ENCODE measurements around the gene MEI1. TPM values are rescaled to one million over a fixed set of nuclear protein-coding genes. Genes with fewer than 3 reads are reported as not detected.
A peak's percentile ranks its signal among the peaks of the same experiment; 100 is the strongest.

MEI1 gene
- total RNA-seq, 1 experiment from 2014 or later = not detected

DNA sequence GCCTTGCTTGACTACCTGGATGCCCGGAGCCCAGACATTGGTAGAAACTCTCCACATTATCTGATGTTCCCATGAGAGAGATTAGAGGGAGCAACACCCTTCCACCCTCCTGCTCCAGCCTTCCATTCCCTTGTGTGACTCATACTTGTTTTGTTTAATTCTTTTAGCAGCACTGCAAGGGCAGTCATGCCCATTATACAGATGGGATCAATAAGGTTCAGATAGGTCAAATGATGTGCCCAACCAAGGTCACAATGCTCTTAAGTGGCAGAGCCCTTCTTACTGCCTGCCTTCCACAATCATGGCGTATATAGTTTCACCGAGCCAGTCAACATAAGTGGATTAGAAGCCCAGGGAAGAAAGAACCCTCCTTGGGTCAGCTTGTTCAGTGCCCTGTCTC is 94.6 kb downstream of the MEI1 start:
- Histone ChIP-seq H3K4me1 (no peaks in the 10 kb centered on the region), H3K36me3 (ENCODE audit: control insufficient read depth, insufficient read depth, low read length) (no peaks in the 10 kb centered on the region), H3K27me3 (replicated peaks; ENCODE audit: control insufficient read depth, insufficient read depth, low read length) (no peaks in the 10 kb centered on the region), H3K4me3 (ENCODE audit: low read depth, low read length) (no peak overlapping the region), H3K9me3 (no peaks in the 10 kb centered on the region)
- TF ChIP-seq, protein P1, sequence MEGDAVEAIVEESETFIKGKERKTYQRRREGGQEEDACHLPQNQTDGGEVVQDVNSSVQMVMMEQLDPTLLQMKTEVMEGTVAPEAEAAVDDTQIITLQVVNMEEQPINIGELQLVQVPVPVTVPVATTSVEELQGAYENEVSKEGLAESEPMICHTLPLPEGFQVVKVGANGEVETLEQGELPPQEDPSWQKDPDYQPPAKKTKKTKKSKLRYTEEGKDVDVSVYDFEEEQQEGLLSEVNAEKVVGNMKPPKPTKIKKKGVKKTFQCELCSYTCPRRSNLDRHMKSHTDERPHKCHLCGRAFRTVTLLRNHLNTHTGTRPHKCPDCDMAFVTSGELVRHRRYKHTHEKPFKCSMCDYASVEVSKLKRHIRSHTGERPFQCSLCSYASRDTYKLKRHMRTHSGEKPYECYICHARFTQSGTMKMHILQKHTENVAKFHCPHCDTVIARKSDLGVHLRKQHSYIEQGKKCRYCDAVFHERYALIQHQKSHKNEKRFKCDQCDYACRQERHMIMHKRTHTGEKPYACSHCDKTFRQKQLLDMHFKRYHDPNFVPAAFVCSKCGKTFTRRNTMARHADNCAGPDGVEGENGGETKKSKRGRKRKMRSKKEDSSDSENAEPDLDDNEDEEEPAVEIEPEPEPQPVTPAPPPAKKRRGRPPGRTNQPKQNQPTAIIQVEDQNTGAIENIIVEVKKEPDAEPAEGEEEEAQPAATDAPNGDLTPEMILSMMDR (IDR thresholded peaks at IDR 0.05; ENCODE audit: insufficient read depth in 1 of 2, low read depth in 1 of 2, low read length in 1 of 2, severe bottlenecking in 1 of 2, unreplicated experiment in 1 of 2) = no peak
- Mint-ChIP-seq H3K36me3 (ENCODE audit: insufficient read depth, unreplicated experiment) (no peaks in the 10 kb centered on the region), H3K27ac (ENCODE audit: unreplicated experiment) (no peak overlapping the region), H3K9me3 (ENCODE audit: unreplicated experiment) (no peaks in the 10 kb centered on the region), H3K27me3 (ENCODE audit: insufficient read depth, unreplicated experiment) (no peaks in the 10 kb centered on the region), H3K4me1 (ENCODE audit: low read depth, unreplicated experiment) (no peaks in the 10 kb centered on the region), H3K4me3 (ENCODE audit: unreplicated experiment) (no peak overlapping the region)
- no TSS peak for BruUV-seq (replicated peaks)
- intact Hi-C loops (cut with micrococcal nuclease; ENCODE audit: unreplicated experiment) = no loop called here
- ChIA-PET CTCF (no interaction called here), POLR2A (no interaction called here)
- DNase-seq = no peak

DNA sequence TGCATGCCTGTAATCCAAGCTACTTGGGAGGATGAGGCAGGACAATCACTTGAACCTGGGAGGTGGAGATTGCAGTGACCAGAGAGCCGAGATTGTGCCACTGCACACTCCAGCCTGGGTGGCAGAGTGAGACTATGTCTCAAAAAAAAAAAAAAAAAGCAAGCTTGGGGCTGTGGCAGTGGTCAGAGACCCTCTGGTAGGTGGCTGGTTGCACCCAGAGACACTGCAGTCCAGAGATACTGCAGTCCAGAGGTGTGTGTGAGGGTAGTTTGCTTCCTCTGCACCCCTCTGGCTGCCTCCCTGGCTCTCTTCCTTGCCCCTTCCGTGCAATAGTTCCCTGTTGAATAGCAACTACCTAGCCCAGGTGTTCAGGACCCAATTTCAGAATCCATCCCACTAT is 99.4 kb downstream of the MEI1 start:
- no TSS peak for BruUV-seq (replicated peaks)
- H3K9me3 ChIP-seq = no peaks in the 10 kb centered on the region
- H3K36me3 ChIP-seq (ENCODE audit: control insufficient read depth, insufficient read depth, low read length) = no peaks in the 10 kb centered on the region
- TF ChIP-seq, protein P1 (IDR thresholded peaks at IDR 0.05; ENCODE audit: insufficient read depth in 1 of 2, low read depth in 1 of 2, low read length in 1 of 2, severe bottlenecking in 1 of 2, unreplicated experiment in 1 of 2) = no peak
- Mint-ChIP-seq H3K36me3 (ENCODE audit: insufficient read depth, unreplicated experiment) (peaks cover 9% of the 10 kb centered on the region), H3K4me1 (ENCODE audit: low read depth, unreplicated experiment) (peaks cover 7% of the 10 kb centered on the region), H3K4me3 (ENCODE audit: unreplicated experiment) (peak overlapping the region; percentile 89), H3K27me3 (ENCODE audit: insufficient read depth, unreplicated experiment) (no peaks in the 10 kb centered on the region), H3K9me3 (ENCODE audit: unreplicated experiment) (no peaks in the 10 kb centered on the region), H3K27ac (ENCODE audit: unreplicated experiment) (no peak overlapping the region)
- ChIA-PET CTCF (interaction anchor here (3.4 to 4.1 kb wide), 2 partner anchors 52 to 101 kb away, joined by 56 to 71 read pairs; no protein-coding TSS in a partner anchor), POLR2A (interaction anchor here (0.9 to 1.3 kb wide), 2 partner anchors 46 to 52 kb away, joined by 4 read pairs; no protein-coding TSS in a partner anchor)
- no peak for DNase-seq
- H3K4me3 ChIP-seq (ENCODE audit: low read depth, low read length) = no peak overlapping the region
- H3K4me1 ChIP-seq = peaks cover 6% of the 10 kb centered on the region; the same call in 1 of the 2 replicates
- no peaks in the 10 kb centered on the region for H3K27me3 ChIP-seq (replicated peaks; ENCODE audit: control insufficient read depth, insufficient read depth, low read length)
- intact Hi-C loops (cut with micrococcal nuclease; ENCODE audit: unreplicated experiment) = no loop called here

DNA sequence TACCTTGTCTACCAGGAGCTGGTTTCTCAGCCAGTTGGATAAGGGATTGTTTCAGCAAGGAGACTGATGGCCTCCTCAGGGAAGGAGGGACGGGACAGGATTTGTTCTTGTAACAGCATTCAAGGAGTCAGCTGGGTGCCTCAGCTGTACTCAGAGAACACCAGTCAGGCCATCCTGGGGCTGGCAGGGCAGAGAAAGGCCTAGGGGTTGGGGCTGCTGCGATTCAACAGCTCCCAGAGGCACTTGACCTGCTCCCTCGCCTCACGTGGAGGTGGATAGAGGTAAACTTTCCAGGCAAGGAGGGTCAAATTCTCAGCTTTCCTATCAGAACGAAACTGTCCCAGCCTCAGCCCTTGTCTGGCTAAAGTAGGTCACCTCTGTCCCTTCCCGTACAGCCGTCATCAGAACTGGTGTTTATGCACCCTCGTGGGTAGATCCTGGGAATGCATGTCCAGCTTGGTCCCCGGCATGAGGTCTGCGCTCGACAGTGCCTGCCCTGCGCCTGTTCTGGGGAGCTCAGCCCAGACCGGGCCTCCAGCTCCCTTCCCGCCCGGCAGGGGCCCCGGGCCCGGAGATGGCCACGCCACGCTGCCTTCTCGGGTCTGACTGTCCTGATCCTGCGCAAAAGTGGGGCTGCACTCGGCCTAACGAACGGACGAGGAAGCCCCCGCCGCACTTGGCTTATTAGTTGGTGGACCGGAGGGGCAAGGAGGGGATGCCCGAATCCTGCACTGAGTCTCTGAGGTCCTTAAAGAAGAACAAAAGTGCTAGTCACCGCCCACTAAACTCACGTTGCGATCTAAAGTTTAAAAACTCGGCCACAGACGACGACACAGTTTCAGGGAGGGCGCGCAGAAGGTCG is 100.4 kb downstream of the MEI1 start:
- no peaks in the 10 kb centered on the region for H3K9me3 ChIP-seq
- BruUV-seq (replicated peaks) = TSS peak; percentile 75
- H3K4me1 Mint-ChIP-seq (ENCODE audit: low read depth, unreplicated experiment) = peaks cover 7% of the 10 kb centered on the region
- ChIA-PET POLR2A (interaction anchor here (0.6 to 2.3 kb wide), 18 partner anchors 27 to 380 kb away, joined by 3 to 27 read pairs (median 4); partner anchors contain the start of genes ACO2, CENPM, PHF5A and PMM1), CTCF (interaction anchor here (0.6 to 4.1 kb wide), 10 partner anchors 20 to 291 kb away, joined by 3 to 71 read pairs (median 4); partner anchors contain the start of gene CENPM)
- H3K27ac Mint-ChIP-seq (ENCODE audit: unreplicated experiment) = peak overlapping the region; percentile 91
- peak overlapping the region; percentile 82 for H3K4me3 ChIP-seq (ENCODE audit: low read depth, low read length)
- no peaks in the 10 kb centered on the region for H3K27me3 Mint-ChIP-seq (ENCODE audit: insufficient read depth, unreplicated experiment)
- peaks cover 9% of the 10 kb centered on the region for H3K36me3 Mint-ChIP-seq (ENCODE audit: insufficient read depth, unreplicated experiment)
- H3K4me1 ChIP-seq = peaks cover 6% of the 10 kb centered on the region; the same call in 1 of the 2 replicates
- no peaks in the 10 kb centered on the region for H3K9me3 Mint-ChIP-seq (ENCODE audit: unreplicated experiment)
- peak overlapping the region; percentile 89 for H3K4me3 Mint-ChIP-seq (ENCODE audit: unreplicated experiment)
- no peaks in the 10 kb centered on the region for H3K36me3 ChIP-seq (ENCODE audit: control insufficient read depth, insufficient read depth, low read length)
- intact Hi-C loops (cut with micrococcal nuclease; ENCODE audit: unreplicated experiment) = loop anchor here (1.0 kb wide), 1 partner anchor 45 kb away; no protein-coding TSS in a partner anchor
- peak; percentile 54 to 63 for DNase-seq
- no peaks in the 10 kb centered on the region for H3K27me3 ChIP-seq (replicated peaks; ENCODE audit: control insufficient read depth, insufficient read depth, low read length)
- TF ChIP-seq, protein P1 (IDR thresholded peaks at IDR 0.05; ENCODE audit: insufficient read depth in 1 of 2, low read depth in 1 of 2, low read length in 1 of 2, severe bottlenecking in 1 of 2, unreplicated experiment in 1 of 2) = no peak
